ENCODE results near the gene TANC1.
A peak's percentile ranks its signal among the peaks of the same experiment; 100 is the strongest.
"Not testable (repeated sequence)": the region's sequence is repeated elsewhere in the genome, so short reads cannot be mapped to it uniquely, and the experiment has no call there.

Gene TANC1

GRCh38 chr2:159012142-159012541 is 43.7 kb downstream of the TANC1 start:
- no peak for DNase-seq
- no peak for TF ChIP-seq POLR2A (IDR thresholded peaks at IDR 0.05; ENCODE audit: low read length)
- TF ChIP-seq GATA1 (IDR thresholded peaks at IDR 0.05; ENCODE audit: low read depth, low read length): no peak

- TF ChIP-seq POLR2A (IDR thresholded peaks at IDR 0.05; ENCODE audit: low read length) (no peak), GATA1 (IDR thresholded peaks at IDR 0.05; ENCODE audit: low read depth, low read length) (no peak)
- no peak for DNase-seq
These were observed 44.7 kb downstream of the TANC1 start for GRCh38 chr2:159013103-159013502.

- no peak for DNase-seq
- TF ChIP-seq POLR2A (IDR thresholded peaks at IDR 0.05; ENCODE audit: low read length) (no peak), GATA1 (IDR thresholded peaks at IDR 0.05; ENCODE audit: low read depth, low read length) (no peak)
These were observed 46.7 kb downstream of the TANC1 start for GRCh38 chr2:159015174-159015573.

GRCh38 chr2:159015823-159016222 is 47.4 kb downstream of the TANC1 start:
- DNase-seq: no peak

GRCh38 chr2:159017837-159018236 is 49.4 kb downstream of the TANC1 start:
- no peak for DNase-seq
- no peak for TF ChIP-seq POLR2A (IDR thresholded peaks at IDR 0.05; ENCODE audit: low read length)
- TF ChIP-seq GATA1 (IDR thresholded peaks at IDR 0.05; ENCODE audit: low read depth, low read length): no peak

More at GRCh38 chr2:159015823-159016222, 47.4 kb downstream of the TANC1 start:
- no peak for TF ChIP-seq POLR2A (IDR thresholded peaks at IDR 0.05; ENCODE audit: low read length)
- TF ChIP-seq GATA1 (IDR thresholded peaks at IDR 0.05; ENCODE audit: low read depth, low read length): no peak

GRCh38 chr2:159019021-159019420 is 50.6 kb downstream of the TANC1 start:
- no peak for TF ChIP-seq POLR2A (IDR thresholded peaks at IDR 0.05; ENCODE audit: low read length)
- TF ChIP-seq GATA1 (IDR thresholded peaks at IDR 0.05; ENCODE audit: low read depth, low read length): no peak
- DNase-seq: no peak

GRCh38 chr2:159022019-159022418 is 53.6 kb downstream of the TANC1 start:
- no peak for DNase-seq
- TF ChIP-seq POLR2A (IDR thresholded peaks at IDR 0.05; ENCODE audit: low read length) (no peak), GATA1 (IDR thresholded peaks at IDR 0.05; ENCODE audit: low read depth, low read length) (no peak)

- no peak for DNase-seq
- TF ChIP-seq GATA1 (IDR thresholded peaks at IDR 0.05; ENCODE audit: low read depth, low read length): no peak
- TF ChIP-seq POLR2A (IDR thresholded peaks at IDR 0.05; ENCODE audit: low read length): no peak
These were observed 57.7 kb downstream of the TANC1 start for GRCh38 chr2:159026170-159026569.

- no peak for TF ChIP-seq GATA1 (IDR thresholded peaks at IDR 0.05; ENCODE audit: low read depth, low read length)
- no peak for TF ChIP-seq POLR2A (IDR thresholded peaks at IDR 0.05; ENCODE audit: low read length)
- DNase-seq: no peak
These were observed 60.3 kb downstream of the TANC1 start for GRCh38 chr2:159028776-159029175.

- no peak for DNase-seq
These were observed 61.5 kb downstream of the TANC1 start for GRCh38 chr2:159029936-159030335.

GRCh38 chr2:159030674-159031380 is 62.4 kb downstream of the TANC1 start:
- peak; percentile 13 to 28 for DNase-seq
- no peak for TF ChIP-seq GATA1 (IDR thresholded peaks at IDR 0.05; ENCODE audit: low read depth, low read length)
- no peak for TF ChIP-seq POLR2A (IDR thresholded peaks at IDR 0.05; ENCODE audit: low read length)

More at GRCh38 chr2:159029936-159030335, 61.5 kb downstream of the TANC1 start:
- TF ChIP-seq GATA1 (IDR thresholded peaks at IDR 0.05; ENCODE audit: low read depth, low read length) (no peak), POLR2A (IDR thresholded peaks at IDR 0.05; ENCODE audit: low read length) (no peak)

- DNase-seq: no peak
- TF ChIP-seq POLR2A (IDR thresholded peaks at IDR 0.05; ENCODE audit: low read length) (no peak), GATA1 (IDR thresholded peaks at IDR 0.05; ENCODE audit: low read depth, low read length) (no peak)
These were observed 63.7 kb downstream of the TANC1 start for GRCh38 chr2:159032146-159032545.

GRCh38 chr2:159032580-159032979 is 64.1 kb downstream of the TANC1 start:
- DNase-seq: no peak
- TF ChIP-seq GATA1 (IDR thresholded peaks at IDR 0.05; ENCODE audit: low read depth, low read length) (no peak), POLR2A (IDR thresholded peaks at IDR 0.05; ENCODE audit: low read length) (no peak)

GRCh38 chr2:159034713-159035112 is 66.3 kb downstream of the TANC1 start:
- DNase-seq: no peak
- TF ChIP-seq GATA1 (IDR thresholded peaks at IDR 0.05; ENCODE audit: low read depth, low read length) (no peak), POLR2A (IDR thresholded peaks at IDR 0.05; ENCODE audit: low read length) (no peak)

GRCh38 chr2:159035790-159036411 is 67.5 kb downstream of the TANC1 start:
- TF ChIP-seq GATA1 (IDR thresholded peaks at IDR 0.05; ENCODE audit: low read depth, low read length) (no peak), POLR2A (IDR thresholded peaks at IDR 0.05; ENCODE audit: low read length) (no peak)
- DNase-seq: peak; percentile 53 to 71

GRCh38 chr2:159036461-159036860 is 68.0 kb downstream of the TANC1 start:
- DNase-seq: not testable (repeated sequence)

- not testable (repeated sequence) for DNase-seq
These were observed 72.9 kb downstream of the TANC1 start for GRCh38 chr2:159041328-159041727.

Data from erythroblast (primary cell).